ENCODE results near the gene EFHD1.

- TF ChIP-seq POLR2A (IDR thresholded peaks at IDR 0.05): no peak
- TF ChIP-seq, protein P1, sequence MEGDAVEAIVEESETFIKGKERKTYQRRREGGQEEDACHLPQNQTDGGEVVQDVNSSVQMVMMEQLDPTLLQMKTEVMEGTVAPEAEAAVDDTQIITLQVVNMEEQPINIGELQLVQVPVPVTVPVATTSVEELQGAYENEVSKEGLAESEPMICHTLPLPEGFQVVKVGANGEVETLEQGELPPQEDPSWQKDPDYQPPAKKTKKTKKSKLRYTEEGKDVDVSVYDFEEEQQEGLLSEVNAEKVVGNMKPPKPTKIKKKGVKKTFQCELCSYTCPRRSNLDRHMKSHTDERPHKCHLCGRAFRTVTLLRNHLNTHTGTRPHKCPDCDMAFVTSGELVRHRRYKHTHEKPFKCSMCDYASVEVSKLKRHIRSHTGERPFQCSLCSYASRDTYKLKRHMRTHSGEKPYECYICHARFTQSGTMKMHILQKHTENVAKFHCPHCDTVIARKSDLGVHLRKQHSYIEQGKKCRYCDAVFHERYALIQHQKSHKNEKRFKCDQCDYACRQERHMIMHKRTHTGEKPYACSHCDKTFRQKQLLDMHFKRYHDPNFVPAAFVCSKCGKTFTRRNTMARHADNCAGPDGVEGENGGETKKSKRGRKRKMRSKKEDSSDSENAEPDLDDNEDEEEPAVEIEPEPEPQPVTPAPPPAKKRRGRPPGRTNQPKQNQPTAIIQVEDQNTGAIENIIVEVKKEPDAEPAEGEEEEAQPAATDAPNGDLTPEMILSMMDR (IDR thresholded peaks at IDR 0.05 in 8 of 11, conservative IDR thresholded peaks at IDR 0.05 in 3 of 11): no peak
These were observed 89.6 kb downstream of the EFHD1 start for GRCh38 chr2:232723027-232723426.
